NCI-H510A (cell line): ENCODE results near the gene KCNAB1.
"Not testable (repeated sequence)": the region's sequence is repeated elsewhere in the genome, so short reads cannot be mapped to it uniquely, and the experiment has no call there.

Experiments
- DNase-seq: peaks from one replicate; lab custom pipeline; 2025; lab: John Stamatoyannopoulos, UW

The KCNAB1 gene

DNA sequence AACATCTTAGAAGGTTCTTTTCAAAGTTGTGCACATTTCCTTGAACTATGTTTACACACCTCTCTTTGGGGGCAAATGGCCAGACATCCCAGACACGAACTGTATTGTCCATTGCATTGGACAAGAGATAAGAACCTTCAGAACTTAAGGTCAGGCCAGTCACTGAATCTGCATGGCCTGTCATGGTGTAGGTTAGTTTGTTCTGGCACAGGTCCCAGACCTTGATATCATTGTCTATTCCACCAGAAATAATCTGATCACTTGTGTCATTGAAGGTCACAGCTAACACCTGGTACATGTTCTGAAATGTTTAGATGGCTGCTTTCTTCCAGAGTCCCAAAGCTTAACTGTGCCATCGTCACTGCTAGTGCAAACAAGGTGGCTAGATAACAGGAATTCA is 55.7 kb downstream of the KCNAB1 start:
- no peak for DNase-seq

DNA sequence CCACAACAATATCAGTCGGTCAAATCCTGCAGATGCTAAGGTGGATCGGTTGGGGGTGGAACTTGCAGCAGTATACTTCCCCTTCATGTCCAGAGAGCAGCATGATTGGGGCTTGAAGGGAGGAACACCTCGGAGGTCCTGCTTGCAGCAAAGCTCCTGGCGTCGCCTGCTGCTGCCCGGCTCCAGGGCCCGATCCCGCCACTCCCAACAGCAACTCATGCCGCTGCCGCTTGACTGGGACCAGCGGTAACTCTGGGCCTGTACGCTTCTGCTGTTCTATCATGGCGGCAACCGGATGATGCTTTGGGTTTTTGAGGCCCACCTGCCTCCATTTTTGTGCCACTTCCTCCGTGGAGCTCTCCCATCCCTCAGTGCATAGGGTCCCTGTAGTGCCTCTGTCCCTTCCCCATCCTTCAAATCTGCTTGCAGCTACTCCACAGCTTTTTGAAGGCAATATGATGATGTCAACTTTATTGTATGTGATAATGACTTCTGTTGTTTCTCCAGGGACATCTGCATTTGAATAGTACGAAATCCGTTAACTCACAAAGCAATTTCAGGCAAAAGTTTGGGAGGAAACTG is 56.3 kb downstream of the KCNAB1 start:
- DNase-seq = no peak

DNA sequence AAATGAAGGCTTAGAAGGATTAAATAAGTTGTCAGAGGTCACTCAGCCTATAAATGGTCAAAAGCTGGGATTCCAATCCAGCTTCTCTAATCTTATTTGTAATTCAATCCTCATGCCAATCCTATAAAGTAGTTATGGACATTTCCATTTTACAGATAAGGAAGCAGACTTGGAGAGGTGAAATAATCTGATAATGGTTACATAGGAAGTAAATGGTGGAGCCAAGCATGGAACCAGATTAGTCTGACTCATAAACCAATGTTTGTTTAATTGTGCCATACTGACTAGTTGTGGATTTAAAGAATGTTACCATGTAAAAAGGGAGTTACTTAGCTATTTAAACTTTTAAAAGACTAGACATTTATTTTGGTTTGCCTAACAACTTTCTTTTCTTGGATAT is 59.7 kb downstream of the KCNAB1 start:
- DNase-seq = no peak

DNA sequence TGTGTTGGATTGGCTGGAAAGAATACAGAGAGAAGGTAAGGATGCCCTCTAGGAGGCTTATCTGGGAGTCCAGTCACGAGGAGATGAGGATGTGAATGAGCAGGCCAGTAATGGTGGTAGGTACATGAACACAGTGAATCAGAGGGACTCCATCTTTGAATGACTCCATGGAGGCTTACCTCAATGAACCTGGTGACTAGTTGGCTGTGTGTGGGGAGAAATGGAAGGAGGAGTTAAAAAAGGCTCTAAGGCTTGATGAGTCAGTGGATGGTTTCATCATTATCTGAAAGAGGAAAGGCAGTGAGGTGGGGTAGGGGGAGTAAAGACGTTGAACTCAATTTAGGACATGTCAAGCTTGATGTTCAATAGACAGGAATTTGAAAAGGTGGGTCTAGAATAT is 61.1 kb downstream of the KCNAB1 start:
- no peak for DNase-seq

DNA sequence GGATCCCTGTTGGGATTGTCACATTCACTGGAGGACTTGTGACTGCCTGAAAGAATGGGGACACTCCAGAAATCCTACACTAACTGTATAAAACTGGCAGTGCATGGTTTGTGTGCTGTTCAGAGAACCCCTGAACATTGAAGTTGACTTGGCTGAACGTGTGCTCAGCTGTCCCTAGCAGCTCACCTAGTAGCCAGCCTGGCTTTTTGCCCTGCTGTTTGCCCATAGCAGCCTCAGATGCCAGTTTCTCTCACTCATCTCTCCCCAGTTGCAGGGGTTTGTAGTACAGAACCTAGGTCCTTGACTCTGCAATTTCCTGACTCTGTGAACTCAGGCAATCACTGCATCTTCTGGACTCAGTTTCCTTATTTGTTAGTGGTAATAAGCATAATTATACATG is 63.0 kb downstream of the KCNAB1 start:
- no peak for DNase-seq

DNA sequence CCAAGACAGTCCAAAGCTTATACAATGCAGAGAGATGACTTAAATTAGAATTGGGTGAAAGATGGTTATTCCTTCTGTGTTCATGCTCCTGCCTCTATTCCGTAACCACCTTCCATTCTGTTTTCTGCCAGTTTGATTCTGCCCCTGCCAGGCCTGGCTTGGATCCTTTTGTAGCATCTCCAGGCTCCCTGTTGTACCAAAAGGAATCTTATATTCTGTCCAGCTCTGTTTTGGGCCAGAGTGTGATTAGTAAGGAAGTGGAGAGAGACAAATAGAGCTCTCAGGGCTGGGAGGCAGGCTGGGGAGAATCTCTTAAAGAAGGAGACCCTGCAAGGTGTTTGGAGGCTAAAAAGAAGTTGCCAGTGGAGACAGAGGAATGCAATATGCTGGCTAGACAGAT is 63.8 kb downstream of the KCNAB1 start:
- DNase-seq = no peak

DNA sequence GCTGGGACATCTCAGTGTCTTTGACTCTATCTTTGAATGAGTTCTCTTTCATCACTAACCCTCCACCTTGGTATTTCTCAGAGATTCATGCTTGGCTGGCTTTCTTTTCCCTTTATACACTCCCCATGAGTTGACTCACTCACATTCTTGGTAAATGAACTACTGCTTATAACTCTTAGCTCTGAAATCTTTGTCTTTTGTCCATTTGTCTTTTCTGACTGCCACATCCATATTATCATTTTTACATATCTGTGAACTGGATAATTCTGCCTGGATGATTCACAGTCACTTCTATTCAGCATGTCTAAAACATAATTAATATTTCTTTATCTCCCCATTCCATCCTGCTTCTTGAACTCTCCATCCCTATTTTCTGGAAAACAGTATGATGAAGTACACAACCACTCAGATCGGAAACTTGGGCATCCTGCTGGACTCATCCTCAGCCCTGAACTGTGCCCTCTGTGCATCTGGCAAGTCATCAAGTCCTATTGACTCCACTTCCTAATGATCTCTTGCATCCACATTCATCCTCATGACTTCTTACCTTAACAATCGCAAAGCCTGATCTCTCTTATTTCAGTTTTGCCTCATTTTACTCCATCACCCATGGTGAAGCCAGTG is 66.9 kb downstream of the KCNAB1 start:
- no peak for DNase-seq

DNA sequence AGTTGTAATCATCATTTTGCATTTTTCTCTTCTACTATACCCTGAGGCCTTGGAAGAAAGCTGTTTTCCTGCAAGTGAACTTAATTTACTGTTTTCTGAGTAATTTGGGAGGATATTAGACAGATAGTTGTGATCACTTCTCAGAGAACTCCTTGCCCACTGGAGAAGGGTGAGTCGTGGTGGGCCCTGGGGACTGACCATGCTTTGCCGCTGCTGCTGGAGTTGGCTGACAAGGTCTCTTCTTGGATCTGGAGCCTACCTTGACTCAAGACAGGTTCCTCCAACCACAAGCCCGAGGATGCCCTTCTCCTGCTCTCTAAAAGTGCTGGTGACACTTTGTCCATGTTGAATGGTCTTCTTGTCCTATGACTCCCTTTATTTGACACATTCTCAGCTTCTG is 68.4 kb downstream of the KCNAB1 start:
- DNase-seq = no peak

DNA sequence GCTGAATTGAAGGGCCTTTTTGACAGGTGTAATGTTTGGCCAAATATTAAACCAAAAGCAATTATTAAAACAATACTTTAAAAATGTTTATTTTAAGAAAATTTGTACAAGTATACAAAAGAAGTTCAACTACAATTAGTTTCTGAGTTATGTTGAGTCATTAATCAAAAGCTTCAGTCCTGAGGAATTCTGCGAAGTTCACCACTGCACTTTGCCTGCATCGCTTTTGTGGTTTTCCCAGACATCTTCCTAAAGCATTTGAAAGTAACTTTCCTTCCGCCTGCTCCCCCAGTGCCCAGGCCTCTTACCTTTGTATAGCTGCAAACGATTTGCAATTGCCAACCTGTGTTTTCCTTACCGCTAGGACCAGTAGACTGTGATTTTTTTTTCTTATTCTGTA is 69.5 kb downstream of the KCNAB1 start:
- DNase-seq = no peak

DNA sequence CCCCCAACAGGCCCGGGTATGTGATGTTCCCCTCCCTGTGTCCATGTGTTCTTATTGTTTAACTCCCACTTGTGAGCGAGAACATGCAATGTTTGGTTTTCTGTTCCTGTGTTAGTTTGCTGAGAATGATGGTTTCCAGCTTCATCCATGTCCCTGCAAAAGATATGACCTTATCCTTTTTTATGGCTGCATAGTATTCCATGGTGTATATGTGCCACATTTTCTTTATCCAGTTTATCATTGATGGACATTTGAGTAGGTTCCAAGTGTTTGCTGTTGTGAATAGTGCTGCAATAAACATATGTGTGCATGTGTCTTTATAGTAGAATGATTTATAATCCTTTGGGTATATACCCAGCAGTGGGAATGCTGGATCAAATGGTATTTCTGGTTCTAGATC is 74.6 kb downstream of the KCNAB1 start:
- not testable (repeated sequence) for DNase-seq

DNA sequence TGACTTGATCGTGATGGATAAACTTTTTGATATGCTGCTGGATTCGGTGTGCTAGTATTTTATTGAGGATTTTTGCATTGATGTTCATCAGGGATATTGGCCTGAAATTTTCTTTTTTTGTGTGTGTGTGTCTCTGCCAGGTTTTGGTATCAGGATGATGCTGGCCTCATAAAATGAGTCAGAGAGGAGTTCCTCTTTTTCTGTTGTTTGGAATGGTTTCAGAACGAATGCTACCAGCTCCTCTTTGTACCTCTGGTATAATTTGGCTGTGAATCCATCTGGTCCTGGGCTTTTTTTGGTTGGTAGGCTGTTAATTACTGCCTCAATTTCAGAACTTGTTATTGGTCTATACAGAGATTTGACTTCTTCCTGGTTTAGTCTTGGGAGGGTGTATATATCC is 76.8 kb downstream of the KCNAB1 start:
- not testable (repeated sequence) for DNase-seq

DNA sequence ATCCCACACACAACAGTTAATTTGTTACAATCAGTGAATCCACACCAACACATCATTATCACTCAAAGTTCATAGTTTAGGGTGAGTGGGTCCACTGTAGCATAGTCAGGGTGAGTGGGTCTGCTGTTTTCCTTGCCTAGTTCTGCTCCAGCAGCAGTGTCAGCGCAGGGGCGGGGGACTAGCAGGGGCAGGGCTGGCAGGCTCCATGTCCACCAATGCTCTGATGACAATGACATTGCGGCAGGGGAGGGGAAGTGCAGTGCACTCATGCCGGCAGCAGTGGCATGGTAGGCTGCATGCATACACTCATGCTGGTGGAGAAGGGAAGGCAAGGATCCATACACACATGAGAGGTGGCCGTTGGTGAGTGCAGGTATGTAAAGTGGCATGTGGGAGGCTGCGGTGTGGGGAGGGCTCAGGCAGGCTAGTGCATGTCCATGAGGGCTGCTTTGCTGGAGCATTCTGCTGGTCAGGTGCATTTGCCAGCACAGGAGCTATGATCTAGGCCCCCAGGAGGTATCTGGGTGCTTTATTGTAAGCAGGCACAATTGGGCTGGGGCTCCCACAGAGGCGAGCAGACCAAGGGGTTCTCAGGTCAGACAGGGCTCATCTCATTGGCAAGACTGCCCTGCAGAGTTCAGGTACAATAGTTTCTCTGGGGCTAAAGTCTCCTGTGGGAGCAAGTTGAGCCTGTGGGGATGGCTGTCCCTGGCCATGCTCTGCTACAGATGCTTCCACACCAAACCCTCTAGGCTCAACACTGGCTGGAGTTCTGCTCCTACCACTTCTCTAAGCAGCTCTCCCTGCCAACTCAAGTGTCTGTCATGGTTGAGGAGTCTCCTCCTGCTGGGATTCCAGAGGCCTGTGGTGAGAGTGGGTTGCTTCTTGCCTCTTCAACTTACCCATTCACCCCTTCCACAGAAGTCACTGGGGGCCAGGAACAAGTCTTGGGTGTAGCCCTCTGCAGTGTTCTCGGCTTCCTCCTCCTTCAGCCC is 81.3 kb downstream of the KCNAB1 start:
- DNase-seq = no peak

DNA sequence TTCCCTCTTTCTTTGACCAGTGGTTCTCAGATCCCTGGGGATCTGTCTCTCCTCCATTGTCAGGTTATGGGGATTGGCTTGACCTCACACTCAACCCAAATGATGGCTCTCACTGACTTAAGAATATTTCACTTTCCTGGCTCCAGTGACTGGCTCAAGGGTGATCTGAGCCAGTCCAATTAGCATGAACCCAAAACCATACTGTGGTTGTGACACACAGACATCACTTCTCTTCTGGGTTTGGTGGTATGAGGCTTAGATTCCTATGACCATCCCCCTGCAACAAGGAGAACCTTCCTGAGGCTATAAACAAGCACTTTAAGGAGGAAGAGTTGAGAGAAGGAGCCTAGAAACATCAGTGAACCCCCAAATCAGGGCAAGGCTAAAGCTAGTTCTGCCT is 85.8 kb downstream of the KCNAB1 start:
- DNase-seq = no peak

DNA sequence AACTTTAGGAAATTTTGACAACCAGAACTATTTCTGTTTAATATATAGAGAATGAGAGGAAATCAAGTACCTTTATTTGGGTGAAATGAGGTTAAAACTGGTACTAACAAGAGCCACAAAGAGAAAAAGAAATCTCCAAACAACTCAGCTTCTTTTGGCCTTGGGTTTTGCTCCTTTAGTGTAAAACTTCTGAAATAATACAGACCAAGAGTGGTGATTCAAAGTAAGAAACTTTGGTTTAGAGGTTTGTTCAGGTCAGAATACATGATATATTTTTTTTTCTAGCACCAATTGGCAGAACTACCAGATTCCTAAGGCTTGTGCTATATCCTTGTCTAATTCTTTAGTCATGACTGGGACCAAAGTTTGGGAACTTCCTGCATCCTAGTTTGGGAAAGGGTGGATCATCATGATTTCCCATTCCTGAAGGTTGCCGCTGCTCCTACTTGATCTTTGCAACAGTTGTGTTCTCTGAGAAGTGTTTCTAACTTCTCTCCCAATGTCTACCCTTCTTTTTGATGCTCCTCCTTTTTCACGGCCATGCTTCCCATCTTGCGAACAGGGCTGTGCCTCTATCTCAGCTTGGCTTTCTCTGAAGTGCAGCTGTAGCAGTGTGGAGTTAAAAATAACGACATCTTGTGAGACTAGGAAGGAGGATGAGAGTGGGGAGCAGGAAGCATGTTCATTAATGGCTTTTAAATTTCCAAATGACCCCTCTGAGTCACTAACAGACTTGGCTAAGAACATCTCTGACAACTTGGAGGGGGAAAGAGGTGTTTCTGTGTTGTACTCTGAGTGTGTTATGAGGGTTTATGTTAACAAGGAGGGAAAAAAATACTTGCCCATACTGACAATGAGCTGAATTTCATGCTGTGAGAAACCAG is 87.7 kb downstream of the KCNAB1 start:
- DNase-seq = no peak

DNA sequence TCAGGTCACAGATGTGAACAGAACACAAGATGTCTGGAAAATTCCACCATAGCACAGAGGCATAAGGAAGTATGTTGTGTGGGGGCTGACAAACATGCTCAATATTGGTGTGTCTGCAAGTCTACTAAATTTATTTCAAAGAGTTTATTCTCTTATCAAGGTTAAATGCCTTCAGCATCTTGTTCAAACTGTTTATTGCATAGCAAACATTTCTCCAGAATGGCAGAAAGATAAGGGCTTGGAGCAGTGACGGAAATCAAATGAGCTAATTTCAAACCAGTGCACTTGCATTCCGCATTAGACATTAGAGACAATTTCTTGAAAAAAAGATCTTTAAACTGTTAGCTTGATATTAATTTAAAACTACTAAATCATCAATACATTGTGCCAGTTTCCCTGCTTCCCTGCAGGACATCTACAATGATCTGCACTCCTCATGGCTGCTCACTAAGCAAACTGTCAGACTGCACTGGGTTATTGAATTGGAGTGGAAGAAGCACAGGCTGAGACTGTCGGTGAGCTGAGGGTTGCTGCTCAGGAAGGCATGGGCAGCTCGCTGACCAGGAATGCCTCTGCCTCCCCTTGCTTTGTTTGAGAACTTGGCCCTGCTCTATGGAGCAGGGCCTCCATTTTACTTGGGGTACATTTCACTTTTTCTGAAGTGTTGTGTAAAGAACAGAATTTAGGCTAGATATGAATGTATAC is 89.4 kb downstream of the KCNAB1 start:
- DNase-seq = no peak

DNA sequence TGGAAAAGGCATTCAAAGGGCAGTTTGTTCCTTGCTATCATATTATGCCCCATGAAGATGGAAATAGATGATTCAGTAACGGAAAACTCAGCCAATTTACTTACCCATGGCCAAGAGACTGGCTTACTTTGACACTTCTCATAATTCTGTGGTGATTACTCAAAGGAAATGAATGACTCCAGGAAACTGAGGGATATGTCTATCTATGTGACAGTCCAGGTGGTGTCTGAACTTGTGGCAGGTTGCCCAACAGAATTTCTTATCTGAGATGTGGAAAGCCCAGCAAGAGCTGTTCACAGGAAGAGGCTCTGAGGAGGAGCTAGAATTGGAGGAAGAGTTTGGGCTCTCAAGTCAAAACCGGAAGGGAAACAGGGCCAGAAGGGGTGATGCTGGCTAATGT is 91.2 kb downstream of the KCNAB1 start:
- DNase-seq = no peak

DNA sequence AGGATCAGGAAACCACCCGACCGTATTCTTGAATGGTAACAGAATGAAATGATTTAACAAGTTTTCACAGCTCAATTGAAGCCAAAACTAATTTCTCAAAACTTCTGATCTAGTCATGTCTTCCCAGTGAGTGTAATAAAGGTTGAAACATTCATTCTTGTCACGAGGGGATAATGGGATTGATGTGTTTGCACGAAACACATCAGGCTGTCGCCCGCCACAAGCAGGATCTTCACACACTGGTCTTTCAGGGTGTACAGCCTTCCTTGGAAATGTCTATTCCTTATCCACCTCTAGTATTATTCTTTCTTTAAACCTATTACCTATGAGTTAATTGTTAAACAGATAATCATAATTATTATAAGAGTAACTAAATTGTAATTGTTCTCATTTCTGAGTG is 94.3 kb downstream of the KCNAB1 start:
- DNase-seq = no peak

DNA sequence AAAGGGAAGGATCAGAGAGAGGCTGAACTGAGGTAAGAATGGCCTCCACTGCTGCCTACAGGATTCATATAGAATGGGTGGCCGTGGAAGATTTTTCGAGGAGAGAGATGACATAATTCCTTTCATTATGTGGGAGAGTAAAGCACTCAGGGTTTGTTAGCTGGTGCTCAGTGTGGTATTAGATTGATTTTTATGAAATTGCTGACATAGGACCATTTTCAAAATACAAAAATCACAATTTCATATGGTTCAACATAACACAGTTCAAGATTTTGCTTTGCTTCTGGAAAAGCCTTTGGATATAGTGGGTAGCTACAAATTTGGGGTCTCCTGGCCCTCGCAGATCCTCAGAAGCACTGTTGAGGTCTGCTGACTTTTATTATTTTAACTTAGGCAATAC is 95.4 kb downstream of the KCNAB1 start:
- no peak for DNase-seq

DNA sequence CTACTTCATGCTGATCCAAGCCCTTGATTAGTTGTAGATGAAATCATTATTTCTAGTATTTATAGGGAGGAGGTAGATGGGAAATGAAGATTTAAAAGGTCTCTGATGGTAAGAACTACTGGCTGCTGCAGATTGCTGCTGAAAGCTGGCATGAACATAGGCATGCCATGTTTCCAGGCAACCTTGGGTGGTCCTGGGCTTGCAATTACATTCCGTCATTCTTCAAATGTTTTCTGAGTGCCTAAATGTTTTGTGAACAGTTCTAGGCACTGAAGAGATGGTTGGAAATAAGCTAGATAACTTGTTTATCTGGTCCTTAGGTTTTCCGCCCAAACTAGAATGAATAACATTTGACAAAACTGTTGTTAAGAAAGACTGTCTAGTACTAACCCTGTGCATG is 95.8 kb downstream of the KCNAB1 start:
- no peak for DNase-seq

DNA sequence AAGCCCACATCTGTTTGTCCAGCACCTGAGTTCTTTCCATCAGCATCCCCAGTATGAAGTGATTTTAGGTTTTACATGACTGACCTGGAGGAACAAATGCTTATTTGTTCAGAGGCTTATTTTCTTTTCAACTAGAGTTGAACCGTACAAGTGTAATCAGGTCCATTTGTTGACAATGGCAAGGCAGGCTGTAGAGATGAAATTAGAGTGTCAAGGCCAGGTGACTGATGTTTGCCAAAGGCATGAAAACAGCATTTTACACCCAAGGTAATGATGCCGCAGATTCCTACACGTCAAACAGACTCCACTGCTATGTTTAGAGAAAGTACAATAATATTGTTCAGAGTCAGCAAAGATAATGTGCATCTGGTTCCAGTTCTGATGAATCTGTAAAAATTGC is 96.5 kb downstream of the KCNAB1 start:
- DNase-seq = peak; percentile 17

DNA sequence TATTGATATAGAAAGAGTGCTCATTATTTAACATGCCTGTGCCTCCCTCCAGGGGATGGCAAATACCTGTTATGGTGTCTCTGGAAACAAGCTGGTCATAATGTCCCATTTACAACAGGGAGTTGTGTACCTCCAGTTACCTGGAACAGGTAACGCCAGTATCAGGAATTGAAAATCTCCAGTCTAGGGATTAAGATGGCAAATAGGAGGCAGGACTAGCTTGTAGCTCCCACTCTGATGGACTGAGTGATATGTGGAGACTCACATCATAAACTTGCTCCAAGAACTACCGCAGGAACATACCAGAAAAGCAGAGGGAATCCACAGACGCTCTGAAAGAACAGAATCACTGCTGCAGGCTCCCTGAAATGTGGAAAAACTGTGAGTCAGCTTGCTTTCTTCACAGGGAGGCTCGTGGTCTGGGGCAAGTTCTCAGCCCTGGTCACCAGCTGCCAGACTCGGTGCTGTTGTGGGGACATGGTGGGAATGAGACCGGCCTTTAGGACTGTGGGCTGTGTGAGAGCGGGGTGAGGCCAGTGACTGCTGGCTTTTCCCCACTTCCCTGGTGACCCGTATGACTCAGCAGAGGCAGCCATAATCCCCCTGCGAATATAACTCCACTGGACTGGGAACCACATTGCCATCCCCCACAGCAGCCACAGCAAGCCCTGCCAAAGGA is 97.4 kb downstream of the KCNAB1 start:
- DNase-seq = no peak
